D721Med (cell line): ENCODE results near the gene SLC36A2.
A peak's percentile ranks its signal among the peaks of the same experiment; 100 is the strongest.
"Not testable (repeated sequence)": the region's sequence is repeated elsewhere in the genome, so short reads cannot be mapped to it uniquely, and the experiment has no call there.

ENCODE experiments used
- DNase-seq: peaks from one replicate; pipeline ENCODE4 v3.0.0; 2011; ENCODE audit warnings: low spot score; ENCODE audit not compliant: insufficient read length
- FAIRE-seq: peaks from 2 replicates; lab custom pipeline; 2011; peaks lifted over from hg19 to GRCh38; lab: Jason Lieb, UNC
- TF ChIP-seq, protein P1 (sequence below): IDR thresholded peaks from 2 replicates; pipeline ENCODE4 v1.5.1; 2012; ENCODE audit warnings: mild to moderate bottlenecking, control low read depth; ENCODE audit not compliant: insufficient read depth; ENCODE audit errors: missing control alignments

Gene SLC36A2

DNA sequence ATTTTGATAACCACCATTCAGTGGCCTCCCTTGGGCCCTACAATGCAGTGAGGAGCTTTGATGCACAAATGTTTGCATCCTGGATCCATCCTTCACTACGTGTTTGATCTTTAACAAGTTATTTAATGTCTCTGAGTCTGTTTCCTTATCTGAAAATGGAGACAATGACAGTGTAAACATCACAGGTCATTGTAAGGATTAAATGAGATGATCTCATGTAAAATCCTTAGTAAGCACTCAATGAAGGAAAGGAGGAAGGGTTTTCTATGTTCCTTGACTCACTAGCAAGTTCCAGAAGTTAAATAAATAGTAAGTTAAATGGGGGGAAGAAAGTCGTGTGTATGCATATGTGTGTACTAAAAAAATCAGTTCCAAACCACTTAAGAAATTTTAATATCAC is 34.0 kb downstream of the SLC36A2 start:
- DNase-seq (no peak), FAIRE-seq (no peak)
- TF ChIP-seq, protein P1, sequence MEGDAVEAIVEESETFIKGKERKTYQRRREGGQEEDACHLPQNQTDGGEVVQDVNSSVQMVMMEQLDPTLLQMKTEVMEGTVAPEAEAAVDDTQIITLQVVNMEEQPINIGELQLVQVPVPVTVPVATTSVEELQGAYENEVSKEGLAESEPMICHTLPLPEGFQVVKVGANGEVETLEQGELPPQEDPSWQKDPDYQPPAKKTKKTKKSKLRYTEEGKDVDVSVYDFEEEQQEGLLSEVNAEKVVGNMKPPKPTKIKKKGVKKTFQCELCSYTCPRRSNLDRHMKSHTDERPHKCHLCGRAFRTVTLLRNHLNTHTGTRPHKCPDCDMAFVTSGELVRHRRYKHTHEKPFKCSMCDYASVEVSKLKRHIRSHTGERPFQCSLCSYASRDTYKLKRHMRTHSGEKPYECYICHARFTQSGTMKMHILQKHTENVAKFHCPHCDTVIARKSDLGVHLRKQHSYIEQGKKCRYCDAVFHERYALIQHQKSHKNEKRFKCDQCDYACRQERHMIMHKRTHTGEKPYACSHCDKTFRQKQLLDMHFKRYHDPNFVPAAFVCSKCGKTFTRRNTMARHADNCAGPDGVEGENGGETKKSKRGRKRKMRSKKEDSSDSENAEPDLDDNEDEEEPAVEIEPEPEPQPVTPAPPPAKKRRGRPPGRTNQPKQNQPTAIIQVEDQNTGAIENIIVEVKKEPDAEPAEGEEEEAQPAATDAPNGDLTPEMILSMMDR: no peak

DNA sequence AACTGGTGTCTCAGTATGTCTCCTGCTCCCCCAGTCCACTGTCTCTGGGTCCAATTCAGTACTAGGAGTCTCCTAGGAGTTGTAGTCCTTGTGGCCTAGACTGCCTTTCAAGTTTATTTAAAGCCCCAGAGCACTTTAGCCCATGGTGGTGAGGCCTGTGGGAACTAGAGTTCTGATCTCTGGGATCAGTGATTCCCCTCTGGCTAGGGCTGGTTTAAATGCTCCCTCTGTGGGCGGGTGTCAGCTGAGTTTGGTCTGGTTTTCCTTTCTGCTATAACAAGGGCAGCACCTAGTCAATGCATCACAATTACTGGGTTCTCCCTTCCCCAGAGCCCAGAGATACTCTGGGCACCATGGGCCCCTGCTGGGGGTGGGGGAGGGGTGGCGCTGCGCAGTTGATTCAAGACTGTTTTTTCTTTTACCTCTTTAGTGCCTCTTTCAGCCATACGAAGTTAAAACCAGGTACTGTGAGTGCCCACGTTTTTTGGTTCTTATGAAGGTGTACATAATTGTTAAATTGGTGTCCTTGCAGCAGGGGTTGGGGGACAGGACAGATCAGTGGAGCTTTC is 34.5 kb downstream of the SLC36A2 start:
- FAIRE-seq (no peak), DNase-seq (no peak)
- TF ChIP-seq, protein P1: no peak

DNA sequence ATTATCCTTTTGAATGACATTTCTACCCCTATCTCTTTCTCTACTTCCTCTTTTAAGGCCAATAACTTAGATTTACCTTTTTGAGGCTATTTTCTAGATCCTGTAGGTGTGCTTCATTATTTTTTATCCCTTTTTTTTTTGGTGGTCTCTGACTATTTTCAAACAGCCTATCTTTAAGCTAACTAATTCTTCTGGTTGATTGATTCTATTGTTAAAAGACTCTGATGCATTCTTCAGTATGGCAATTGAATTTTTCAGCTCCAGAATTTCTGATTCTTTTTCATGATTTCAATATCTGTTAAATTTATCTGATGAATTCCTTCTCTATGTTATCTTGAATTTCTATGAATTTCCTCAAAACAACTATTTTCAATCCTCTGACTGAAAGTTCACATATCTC is 36.4 kb downstream of the SLC36A2 start:
- TF ChIP-seq, protein P1: no peak
- DNase-seq: no peak

DNA sequence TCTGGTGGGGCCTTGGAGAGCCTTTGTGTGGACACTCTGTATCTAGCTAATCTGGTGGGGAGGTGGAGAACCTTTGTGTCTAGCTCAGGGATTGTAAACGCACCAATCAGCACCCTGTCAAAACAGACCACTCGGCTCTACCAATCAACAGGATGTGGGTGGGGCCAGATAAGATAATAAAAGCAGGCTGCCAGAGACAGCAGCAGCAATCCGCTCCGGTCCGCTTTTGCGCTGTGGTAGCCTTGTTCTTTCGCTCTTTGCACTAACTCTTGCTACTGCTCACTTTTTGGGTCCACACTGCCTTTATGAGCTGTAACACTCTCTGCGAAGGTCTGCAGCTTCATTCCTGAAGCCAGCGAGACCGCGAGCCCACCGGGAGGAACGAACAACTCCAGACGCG is 37.5 kb downstream of the SLC36A2 start:
- not testable (repeated sequence) for FAIRE-seq, DNase-seq

More for the DNA sequence above, 36.4 kb downstream of the SLC36A2 start:
- FAIRE-seq: no peak

DNA sequence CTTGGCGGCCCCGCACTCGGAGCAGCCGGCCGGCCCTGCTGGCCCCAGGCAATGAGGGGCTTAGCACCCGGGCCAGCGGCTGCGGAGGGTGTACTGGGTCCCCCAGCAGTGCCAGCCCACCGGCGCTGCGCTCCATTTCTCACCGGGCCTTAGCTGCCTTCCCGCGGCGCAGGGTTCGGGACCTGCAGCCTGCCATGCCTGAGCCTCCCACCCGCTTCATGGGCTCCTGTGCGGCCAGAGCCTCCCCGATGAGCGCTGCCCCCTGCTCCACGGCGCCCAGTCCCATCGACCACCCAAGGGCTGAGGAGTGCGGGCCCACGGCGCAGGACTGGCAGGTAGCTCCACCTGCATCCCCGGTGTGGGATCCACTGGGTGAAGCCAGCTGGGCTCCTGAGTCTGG is 38.1 kb downstream of the SLC36A2 start:
- FAIRE-seq, DNase-seq: not testable (repeated sequence)

DNA sequence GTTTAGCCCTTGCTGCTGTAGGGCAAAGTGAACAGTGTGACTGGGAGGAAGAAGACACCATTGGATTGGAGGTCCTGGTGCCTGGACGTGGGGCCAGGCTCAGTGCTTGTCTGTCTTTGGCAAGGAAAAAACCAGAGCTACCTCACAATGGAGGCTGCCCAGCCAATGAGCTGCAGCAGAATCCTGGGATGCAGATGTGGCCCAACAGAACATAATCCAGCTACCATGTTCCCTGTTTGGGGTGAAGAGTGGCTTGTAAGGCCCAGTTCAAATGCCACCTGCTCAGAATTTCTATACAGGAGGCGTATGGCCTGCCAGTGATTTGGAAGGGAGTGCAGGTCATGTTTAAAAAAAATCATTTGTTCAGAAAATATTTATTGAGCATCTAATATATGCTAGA is 43.7 kb downstream of the SLC36A2 start, which contains the start of gene SLC36A3:
Gene SLC36A3 (minus strand): TSS at position 101 of the 400 bp plus-strand sequence. CDS start 412 bp downstream, outside the sequence.
- DNase-seq (no peak), FAIRE-seq (no peak)
- TF ChIP-seq, protein P1: no peak

DNA sequence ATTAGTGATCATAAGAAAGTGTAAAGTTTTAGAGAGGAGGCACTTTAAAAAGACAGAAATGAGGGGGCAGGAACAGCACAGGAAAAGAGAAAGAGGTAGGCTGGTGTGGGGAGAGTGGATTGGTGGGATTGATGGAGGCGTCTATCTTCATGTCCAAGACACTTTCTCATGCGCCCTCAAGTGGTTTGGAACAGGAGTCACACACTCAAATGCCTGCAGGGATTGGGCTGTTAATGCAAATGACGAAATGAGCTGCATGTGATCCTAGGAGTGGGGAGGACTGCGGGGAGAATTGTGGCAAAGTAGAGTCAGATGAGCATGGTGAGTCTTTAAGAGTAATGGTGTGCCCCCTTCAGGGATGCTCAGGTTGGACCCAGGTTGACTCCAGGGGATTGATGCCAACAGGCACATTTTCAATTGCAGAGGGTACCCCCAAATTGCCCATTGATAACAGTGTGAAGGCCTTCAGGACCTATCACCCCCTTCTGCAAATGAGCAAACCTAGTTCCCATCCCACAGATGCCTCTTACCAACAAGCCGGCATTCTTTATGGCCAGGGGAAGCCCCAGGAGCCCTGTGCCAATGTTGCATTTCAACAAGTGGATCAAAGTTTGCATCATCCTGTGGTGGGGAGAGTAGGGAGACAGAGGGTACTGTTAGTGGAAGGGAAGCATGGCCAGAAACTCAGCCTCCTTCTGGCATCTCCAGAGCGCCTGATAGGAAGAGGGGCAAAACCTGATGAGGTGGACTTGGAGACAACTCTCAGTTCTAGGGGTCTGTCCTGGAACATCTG is 49.1 kb downstream of the SLC36A2 start:
- TF ChIP-seq, protein P1: peak; percentile 55
- FAIRE-seq (no peak), DNase-seq (no peak)

DNA sequence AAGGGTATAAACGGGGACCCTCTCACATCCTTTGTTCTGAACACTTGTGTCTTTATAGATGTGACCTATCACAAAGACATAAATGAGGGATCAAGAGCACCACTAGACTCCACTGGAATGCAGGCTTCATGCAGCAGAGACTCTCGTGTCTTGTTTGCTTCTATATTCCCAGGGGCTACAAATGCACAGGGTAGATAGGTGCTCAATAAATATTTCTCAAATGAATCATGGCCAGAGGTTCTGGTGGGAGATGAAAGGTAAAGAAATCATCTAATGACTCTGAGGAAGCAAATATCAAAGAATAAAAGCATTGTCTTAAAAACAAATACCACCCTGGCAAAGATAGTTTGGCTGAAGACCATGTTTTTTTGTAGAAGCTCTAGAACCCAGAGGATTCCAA is 50.4 kb downstream of the SLC36A2 start:
- no peak for DNase-seq
- FAIRE-seq: no peak
- TF ChIP-seq, protein P1: no peak
